Astrocyte of the cerebellum (primary cell): Measurements from ENCODE around the gene RALY.

Experiments used
- DNase-seq: peaks from one replicate; pipeline ENCODE4 v3.0.0-alpha.2; 2011; ENCODE audit warnings: low read depth
- H3K4me3 ChIP-seq: 2 replicates; pipeline ENCODE4 v1.5.1; 2011; ENCODE audit warnings: mild to moderate bottlenecking, low read depth, low read length, moderate library complexity
- CTCF ChIP-seq: IDR thresholded peaks from 2 replicates; pipeline ENCODE4 v1.5.1; 2012; ENCODE audit warnings: low read length, low read depth, moderate library complexity, mild to moderate bottlenecking; ENCODE audit errors: missing control alignments
- in situ Hi-C: cut with HindIII; loops from 2 replicates; pipeline ENCODE4 v1.10.0; 2017; ENCODE audit warnings: low sequenced_read_pairs

Gene RALY

GRCh38 chr20:33954504-33954903 lies 39.2 kb upstream of the RALY start:
- H3K4me3 ChIP-seq, result no peak overlapping the region
- no peak for DNase-seq
- no peak for TF ChIP-seq CTCF
- in situ Hi-C loops, result no loop called here

GRCh38 chr20:33963751-33964150 lies 30.0 kb upstream of the RALY start:
- in situ Hi-C loops, result no loop called here
- TF ChIP-seq CTCF, result no peak
- no peak overlapping the region for H3K4me3 ChIP-seq
- no peak for DNase-seq

- in situ Hi-C loops, result no loop called here
These were observed 29.3 kb upstream of the RALY start for GRCh38 chr20:33964441-33964840.

GRCh38 chr20:33967126-33967525 lies 26.6 kb upstream of the RALY start:
- no peak for DNase-seq
- in situ Hi-C loops, result no loop called here
- TF ChIP-seq CTCF, result no peak
- no peak overlapping the region for H3K4me3 ChIP-seq

More at GRCh38 chr20:33964441-33964840, 29.3 kb upstream of the RALY start:
- DNase-seq, result no peak
- TF ChIP-seq CTCF, result no peak
- H3K4me3 ChIP-seq, result no peak overlapping the region

GRCh38 chr20:33969563-33969962 lies 24.1 kb upstream of the RALY start:
- in situ Hi-C loops, result no loop called here
- H3K4me3 ChIP-seq, result no peak overlapping the region
- DNase-seq, result no peak
- no peak for TF ChIP-seq CTCF

GRCh38 chr20:33970229-33970628 lies 23.5 kb upstream of the RALY start:
- in situ Hi-C loops, result no loop called here
- DNase-seq, result no peak
- H3K4me3 ChIP-seq, result no peak overlapping the region
- no peak for TF ChIP-seq CTCF
